KMS-11 (cell line): ENCODE data around the gene MBL2.

Source experiments
- H2AFZ ChIP-seq: fragments of 200-600 bp; sonication (generic); 2 replicates; pipeline ENCODE4 v1.6.1; 2016; ENCODE audit warnings: antibody characterized with exemption, mixed run types, low read depth
- H3K27ac ChIP-seq: fragments of 200-600 bp; sonication (generic); 2 replicates; pipeline ENCODE4 v1.6.1; 2016; ENCODE audit warnings: mild to moderate bottlenecking, mixed run types
- H3K27me3 ChIP-seq: fragments of 200-600 bp; sonication (generic); 2 replicates; pipeline ENCODE4 v1.6.1; 2017; ENCODE audit warnings: mild to moderate bottlenecking, low read depth, mixed run types, moderate library complexity; ENCODE audit not compliant: insufficient read depth
- H3K36me3 ChIP-seq: fragments of 200-600 bp; sonication (generic); 2 replicates; pipeline ENCODE4 v1.6.1; 2017; ENCODE audit warnings: mild to moderate bottlenecking, mixed run types; ENCODE audit not compliant: insufficient read depth
- H3K4me1 ChIP-seq: fragments of 200-600 bp; sonication (generic); 2 replicates; pipeline ENCODE4 v1.6.1; 2016; ENCODE audit warnings: mild to moderate bottlenecking, low read depth, mixed run types; ENCODE audit not compliant: poor library complexity, severe bottlenecking
- H3K4me2 ChIP-seq: fragments of 200-600 bp; sonication (generic); 2 replicates; pipeline ENCODE4 v1.7.0; 2016; ENCODE audit warnings: mild to moderate bottlenecking, mixed run types
- H3K4me3 ChIP-seq: fragments of 200-600 bp; sonication (generic); IDR thresholded peaks from 2 replicates; pipeline ENCODE4 v1.6.1; 2017; ENCODE audit warnings: low read depth, low read length, mixed read lengths; ENCODE audit not compliant: insufficient read depth
- H3K79me2 ChIP-seq: fragments of 200-600 bp; sonication (generic); 2 replicates; pipeline ENCODE4 v1.6.1; 2016; ENCODE audit warnings: low read depth, mixed run types; ENCODE audit not compliant: insufficient read depth
- H3K9ac ChIP-seq: fragments of 200-600 bp; sonication (generic); 2 replicates; pipeline ENCODE4 v1.6.1; 2016; ENCODE audit warnings: mild to moderate bottlenecking, mixed run types
- H4K20me1 ChIP-seq: fragments of 200-600 bp; sonication (generic); 2 replicates; pipeline ENCODE4 v1.6.1; 2016; ENCODE audit warnings: mild to moderate bottlenecking, mixed run types; ENCODE audit not compliant: insufficient read depth
- CTCF ChIP-seq: fragments of 200-600 bp; sonication (generic); conservative IDR thresholded peaks from 2 replicates; pipeline ENCODE4 v1.6.1; 2017; ENCODE audit warnings: low read depth, mild to moderate bottlenecking, antibody characterized with exemption, low read length, moderate library complexity, mixed read lengths

MBL2 gene

GRCh38 chr10:52772623-52773022 is at the start of gene MBL2:
TSS of gene MBL2 (minus strand) at chr10:52772784. CDS start at chr10:52771635, 1,149 bp downstream.
- Histone ChIP-seq H3K4me2 (no peak within 1 kb of the TSS), H3K4me1 (peaks cover 17% of the 10 kb centered on the region), H3K9ac (no peak within 1 kb of the TSS), H3K27ac (no peak within 1 kb of the TSS), H2AFZ (no peak within 1 kb of the TSS), H3K27me3 (no peaks in the 10 kb centered on the region), H3K79me2 (no peaks in the 10 kb centered on the region), H3K36me3 (no peaks in the 10 kb centered on the region), H4K20me1 (no peaks in the 10 kb centered on the region), H3K4me3 (no peak within 1 kb of the TSS)
- no peak for TF ChIP-seq CTCF

- Histone ChIP-seq H2AFZ (no peak overlapping the region), H4K20me1 (no peaks in the 10 kb centered on the region), H3K27me3 (no peaks in the 10 kb centered on the region), H3K4me3 (no peak overlapping the region), H3K27ac (no peak overlapping the region), H3K36me3 (no peaks in the 10 kb centered on the region), H3K4me2 (no peak overlapping the region), H3K9ac (no peak overlapping the region), H3K79me2 (no peaks in the 10 kb centered on the region), H3K4me1 (no peaks in the 10 kb centered on the region)
- no peak for TF ChIP-seq CTCF
These were observed 47.7 kb upstream of the MBL2 start for GRCh38 chr10:52820309-52820708.

DNA sequence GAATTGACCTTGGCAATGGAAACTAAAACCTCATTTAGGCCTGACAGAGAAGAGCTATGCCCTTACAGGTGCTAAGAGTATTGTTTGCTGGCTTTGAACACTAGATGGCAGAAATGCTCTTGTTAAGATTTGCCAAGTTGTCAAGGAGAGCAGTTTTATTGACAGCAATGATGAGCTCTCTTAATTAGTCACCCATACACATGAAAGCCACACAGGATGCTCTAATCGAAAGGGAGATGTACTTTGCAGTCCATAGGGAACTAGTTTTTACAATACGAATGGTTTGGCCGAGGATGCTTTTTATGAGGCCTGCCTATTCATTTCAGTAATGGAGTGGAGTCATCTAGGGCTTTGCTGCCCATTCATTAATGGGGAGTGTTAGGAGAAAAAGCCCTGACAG is 45.4 kb upstream of the MBL2 start:
- TF ChIP-seq CTCF, result peak; percentile 60
- Histone ChIP-seq H3K27me3 (no peaks in the 10 kb centered on the region), H2AFZ (no peak overlapping the region)

GRCh38 chr10:52814506-52814905 is 41.9 kb upstream of the MBL2 start:
- H3K36me3 ChIP-seq, result no peaks in the 10 kb centered on the region

More for the DNA sequence above, 45.4 kb upstream of the MBL2 start:
- Histone ChIP-seq H3K36me3 (no peaks in the 10 kb centered on the region), H3K9ac (no peak overlapping the region), H3K4me2 (no peak overlapping the region), H4K20me1 (no peaks in the 10 kb centered on the region), H3K79me2 (no peaks in the 10 kb centered on the region), H3K4me1 (no peaks in the 10 kb centered on the region), H3K27ac (no peak overlapping the region), H3K4me3 (no peak overlapping the region)

More at GRCh38 chr10:52814506-52814905, 41.9 kb upstream of the MBL2 start:
- Histone ChIP-seq H3K9ac (no peak overlapping the region), H4K20me1 (no peaks in the 10 kb centered on the region), H2AFZ (no peak overlapping the region), H3K4me3 (no peak overlapping the region), H3K27me3 (no peaks in the 10 kb centered on the region), H3K4me2 (no peak overlapping the region), H3K79me2 (no peaks in the 10 kb centered on the region), H3K4me1 (no peaks in the 10 kb centered on the region), H3K27ac (no peak overlapping the region)
- TF ChIP-seq CTCF, result no peak
